GM19035 (cell line): ENCODE measurements around the gene FAT2.
"Not testable (repeated sequence)": the region's sequence is repeated elsewhere in the genome, so short reads cannot be mapped to it uniquely, and the experiment has no call there.

Experiments
- ATAC-seq: cut with Tn5 transposase; IDR thresholded peaks from one replicate; pipeline ENCODE4 v1.9.1; 2021; ENCODE audit not compliant: unreplicated experiment

Gene FAT2

DNA sequence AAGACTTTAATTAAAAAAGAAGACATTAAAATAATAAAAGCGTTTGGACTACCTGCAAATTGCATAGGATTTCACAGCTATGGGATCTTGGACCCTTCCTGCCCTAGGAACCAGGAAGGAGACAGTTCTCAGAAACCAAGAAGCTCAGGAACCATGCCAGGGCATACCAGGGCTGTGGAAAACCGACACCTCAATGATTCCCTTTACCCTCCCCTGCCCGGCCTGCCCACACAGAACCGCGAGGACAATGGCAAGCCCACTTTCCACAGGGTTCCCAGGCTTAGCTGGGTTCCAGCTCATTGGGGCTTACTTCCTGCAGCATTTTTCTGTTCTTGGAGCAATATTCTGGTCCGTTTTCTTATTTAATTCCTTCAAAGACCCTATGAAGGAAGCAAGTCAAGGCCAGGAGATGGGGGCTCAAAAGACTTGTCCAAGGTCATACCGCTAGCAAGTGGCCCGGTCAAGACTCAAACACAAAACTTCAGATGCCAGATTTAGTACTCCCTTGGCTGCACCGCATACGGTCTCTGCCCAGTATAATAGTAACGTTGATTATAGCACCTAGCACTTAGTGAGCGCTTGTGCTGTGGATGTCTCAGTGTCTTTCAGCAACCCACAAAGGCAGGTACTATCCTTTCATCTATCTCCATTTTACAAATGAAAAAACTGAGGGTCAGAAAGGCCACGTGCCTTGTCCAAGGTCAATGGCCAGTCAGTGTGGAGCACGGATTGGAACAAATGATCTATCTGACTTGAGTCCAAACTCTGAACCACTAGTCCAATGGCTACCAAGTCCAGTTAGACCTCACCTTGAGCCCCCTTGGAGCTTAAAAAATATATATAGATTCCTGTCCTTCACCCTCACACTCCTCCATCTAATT lies 6.8 kb downstream of the FAT2 start:
- ATAC-seq = no peak

- no peak for ATAC-seq
These were observed 9.1 kb downstream of the FAT2 start for GRCh38 chr5:151581812-151582583.

DNA sequence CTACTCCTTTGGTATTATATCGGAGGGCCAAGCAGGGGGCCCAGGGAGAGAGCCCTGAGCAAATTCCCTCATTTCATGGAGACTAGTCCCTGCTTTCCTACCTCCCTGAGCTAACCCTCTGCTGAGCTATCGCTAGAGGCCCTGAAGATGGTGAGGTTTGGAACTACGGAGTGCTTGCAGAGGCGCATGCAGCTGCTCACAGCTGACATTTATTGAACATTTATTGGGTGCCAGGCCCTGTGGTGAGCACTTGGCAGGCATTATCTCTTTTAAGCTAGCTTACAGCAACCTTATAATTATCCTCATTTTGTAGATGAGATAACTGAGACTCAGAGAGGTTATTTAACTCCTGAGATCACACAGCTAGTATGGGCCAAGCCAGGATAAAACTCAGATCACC lies 9.8 kb downstream of the FAT2 start:
- ATAC-seq = no peak

GRCh38 chr5:151580858-151581257 lies 10.3 kb downstream of the FAT2 start:
- no peak for ATAC-seq

- no peak for ATAC-seq
These were observed 10.9 kb downstream of the FAT2 start for GRCh38 chr5:151580239-151580638.

DNA sequence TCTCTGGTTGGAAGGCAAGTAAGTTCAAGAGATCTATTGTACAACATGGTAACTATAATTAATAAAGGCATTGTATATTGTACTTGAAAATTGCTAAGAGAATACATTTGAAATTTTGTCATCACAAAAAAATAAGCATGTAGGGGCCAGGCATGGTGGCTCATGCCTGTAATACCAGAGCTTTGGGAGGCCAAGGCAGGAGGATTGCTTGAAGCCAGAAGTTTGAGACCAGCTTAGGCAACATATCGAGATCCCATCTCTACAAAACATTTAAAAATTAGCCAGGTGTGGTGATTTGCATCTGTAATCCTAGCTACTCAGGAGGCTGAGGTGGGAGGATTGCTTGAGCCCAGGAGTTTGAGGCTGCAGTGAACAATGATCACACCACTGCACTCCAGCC lies 12.0 kb downstream of the FAT2 start:
- ATAC-seq = not testable (repeated sequence)

DNA sequence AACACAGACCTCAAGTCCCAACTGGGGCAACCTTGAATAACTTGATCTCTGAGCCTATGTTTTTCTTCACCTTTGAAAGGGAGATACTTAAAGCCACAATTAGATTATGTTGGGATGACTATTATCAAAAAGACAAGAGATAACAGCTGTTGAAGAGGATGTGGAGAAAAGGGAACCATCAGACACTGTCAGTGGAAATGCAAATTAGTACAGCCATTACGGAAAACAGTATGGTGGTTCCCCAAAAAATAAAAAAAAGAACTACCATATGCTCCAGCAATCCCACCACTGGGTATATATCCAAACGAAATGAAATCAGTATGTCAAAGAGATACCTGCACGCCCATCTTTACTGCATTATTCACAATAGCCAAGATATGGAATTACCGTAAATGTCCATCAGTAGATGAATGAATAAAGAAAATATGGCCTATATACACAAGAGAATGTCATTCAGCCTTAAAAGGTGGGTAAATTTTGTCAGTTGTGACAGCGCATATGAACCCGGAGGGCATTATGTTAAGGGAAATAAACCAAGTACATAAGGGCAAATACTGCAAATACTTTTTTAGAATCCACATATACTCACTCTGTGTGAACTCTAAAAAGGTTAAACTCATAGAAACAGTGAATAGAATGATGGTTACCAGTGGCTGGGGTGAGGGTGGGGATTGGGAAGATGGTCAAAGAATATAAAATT lies 12.7 kb downstream of the FAT2 start:
- no peak for ATAC-seq

DNA sequence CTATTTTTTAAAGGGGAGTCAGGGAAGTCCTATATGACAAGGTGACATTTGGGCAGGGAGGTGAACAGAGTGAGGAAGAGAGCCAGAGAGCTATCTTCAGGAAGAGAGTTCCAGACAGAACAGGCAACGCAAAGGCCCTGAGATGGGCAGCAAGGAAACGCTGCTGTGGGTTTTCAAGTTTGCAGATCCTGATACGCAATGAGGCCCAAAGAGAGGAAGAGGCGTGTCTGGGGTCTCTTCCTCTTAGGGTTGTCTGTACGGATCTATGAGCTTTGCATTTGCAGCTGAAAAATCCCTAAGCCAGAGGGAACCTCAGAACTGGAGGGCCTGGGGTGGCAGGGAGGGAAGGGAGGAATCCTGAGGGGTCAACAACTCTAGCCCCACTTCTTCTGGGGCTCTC lies 13.6 kb downstream of the FAT2 start:
- no peak for ATAC-seq

DNA sequence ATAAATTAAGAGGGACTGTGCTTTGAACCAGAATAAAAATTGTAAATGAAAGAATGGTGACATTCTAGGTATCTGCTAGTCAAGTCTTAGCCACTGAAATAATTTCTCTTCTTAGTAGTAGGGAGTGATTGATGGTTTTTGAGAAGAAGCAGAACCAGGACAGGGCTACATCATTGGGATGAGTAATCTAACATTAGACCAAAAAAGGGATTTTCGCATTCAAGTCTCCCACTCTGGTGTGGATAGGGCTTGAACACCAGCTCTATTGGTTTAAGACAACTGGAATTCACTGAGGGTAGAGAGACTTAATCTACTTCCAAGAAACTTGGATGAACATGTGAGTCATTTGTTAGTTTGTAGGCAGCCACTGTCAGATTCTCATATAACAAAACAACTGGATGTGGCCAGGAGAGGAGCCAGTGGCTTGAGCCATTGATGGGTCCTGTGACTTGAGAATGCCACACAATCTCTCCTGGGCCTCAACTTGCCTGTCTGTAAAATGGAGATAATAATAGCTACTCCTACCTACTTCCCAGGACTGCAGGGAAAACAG lies 16.6 kb downstream of the FAT2 start:
- ATAC-seq = no peak

- ATAC-seq = no peak
These were observed 18.3 kb downstream of the FAT2 start for GRCh38 chr5:151572657-151573368.

DNA sequence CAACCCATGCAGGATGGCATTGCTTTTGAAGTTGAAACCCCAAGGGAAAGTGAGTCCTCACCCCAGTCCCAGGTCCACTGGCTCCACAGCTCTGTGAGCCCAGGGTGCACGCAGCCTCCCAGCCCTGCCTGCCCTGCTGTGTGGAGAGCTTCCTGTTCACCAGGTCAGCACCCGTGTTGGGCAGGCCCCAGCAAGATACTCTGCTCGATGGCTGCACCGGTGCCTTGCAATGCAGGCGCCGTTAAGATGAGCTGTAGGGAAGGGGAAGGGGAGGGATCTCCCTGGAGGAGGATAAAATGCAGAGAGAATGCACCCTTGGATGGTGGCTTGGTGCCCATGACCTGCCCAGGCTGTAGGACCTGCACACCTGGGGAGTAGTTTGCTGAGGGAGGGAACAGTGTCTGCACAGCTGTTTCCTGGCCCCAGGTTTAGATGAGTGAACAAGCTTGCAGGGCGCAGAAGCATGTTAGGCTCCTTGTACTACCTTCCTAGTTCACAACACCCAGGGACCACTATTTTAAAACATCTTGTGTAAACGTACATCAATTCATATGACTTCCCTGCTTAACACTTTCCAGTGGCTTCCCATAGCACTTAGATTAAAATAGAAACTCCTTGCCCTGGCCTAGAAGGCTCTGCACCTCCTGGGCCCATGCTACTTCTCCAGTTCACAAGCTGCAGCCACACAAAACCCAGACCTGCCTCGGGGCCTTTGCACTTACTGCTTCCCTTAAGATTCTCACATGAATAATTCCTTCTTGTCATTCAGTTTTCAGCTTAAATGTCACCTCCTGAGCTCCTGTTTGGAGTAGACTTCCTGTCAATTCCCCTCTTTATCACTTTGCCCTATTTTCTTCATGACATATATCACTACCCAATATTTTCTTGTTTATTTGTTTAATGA lies 19.6 kb downstream of the FAT2 start:
- ATAC-seq = no peak

DNA sequence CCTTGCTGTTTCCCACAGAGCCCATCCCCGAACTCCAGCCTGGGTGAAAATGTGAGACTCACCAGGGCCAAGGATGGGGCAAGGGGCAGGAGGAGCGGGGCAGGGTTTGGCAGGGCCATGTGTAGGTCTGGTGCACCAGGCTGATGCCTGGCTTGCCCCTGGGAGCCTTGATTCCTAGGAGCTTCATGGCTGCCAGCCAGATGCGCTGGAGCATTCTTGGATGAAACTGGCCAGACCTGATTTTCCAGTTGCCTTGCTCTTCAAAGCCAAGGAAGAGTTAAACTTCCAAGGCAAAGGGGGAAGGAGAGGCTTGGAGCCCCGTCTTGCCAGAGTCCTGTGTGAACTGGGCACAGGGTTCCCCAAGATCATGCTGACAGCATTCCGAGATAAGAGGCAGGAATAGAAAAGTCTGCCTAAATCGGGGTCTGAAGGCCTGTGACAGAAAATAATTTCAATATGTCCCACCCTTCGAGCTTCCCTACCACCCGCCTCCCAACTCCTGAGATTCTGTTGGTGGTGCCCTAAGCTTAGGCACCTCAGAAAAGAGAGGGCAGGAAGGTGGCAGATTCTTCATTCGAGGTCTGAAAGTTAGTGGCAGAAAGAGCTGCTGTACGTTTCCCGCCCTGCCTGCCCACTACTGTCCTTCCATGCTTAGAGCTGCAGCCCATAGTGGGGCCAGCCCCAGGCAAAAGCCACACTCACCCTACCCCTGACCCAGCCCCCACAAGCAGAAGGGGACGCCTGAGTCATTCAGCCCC lies 20.4 kb downstream of the FAT2 start:
- no peak for ATAC-seq

DNA sequence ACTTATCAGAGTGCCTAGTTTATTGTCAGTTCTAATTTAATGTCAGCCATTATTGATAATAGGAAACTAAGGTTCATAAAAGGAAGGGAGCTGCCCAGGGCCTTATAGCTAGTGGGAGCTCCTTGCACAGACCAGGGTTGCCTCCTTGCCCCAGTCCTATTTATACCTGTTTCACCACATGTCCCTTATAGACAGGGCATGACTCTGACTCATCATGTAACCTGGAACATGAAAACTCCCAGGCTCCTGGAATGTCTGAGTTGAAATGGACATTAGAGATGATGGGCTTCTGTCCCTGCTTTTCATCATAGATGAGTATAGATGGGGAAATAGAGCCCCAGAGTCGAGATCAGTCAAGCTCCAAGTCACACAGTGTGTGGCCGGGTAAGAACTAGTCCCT lies 21.1 kb downstream of the FAT2 start:
- ATAC-seq = no peak

DNA sequence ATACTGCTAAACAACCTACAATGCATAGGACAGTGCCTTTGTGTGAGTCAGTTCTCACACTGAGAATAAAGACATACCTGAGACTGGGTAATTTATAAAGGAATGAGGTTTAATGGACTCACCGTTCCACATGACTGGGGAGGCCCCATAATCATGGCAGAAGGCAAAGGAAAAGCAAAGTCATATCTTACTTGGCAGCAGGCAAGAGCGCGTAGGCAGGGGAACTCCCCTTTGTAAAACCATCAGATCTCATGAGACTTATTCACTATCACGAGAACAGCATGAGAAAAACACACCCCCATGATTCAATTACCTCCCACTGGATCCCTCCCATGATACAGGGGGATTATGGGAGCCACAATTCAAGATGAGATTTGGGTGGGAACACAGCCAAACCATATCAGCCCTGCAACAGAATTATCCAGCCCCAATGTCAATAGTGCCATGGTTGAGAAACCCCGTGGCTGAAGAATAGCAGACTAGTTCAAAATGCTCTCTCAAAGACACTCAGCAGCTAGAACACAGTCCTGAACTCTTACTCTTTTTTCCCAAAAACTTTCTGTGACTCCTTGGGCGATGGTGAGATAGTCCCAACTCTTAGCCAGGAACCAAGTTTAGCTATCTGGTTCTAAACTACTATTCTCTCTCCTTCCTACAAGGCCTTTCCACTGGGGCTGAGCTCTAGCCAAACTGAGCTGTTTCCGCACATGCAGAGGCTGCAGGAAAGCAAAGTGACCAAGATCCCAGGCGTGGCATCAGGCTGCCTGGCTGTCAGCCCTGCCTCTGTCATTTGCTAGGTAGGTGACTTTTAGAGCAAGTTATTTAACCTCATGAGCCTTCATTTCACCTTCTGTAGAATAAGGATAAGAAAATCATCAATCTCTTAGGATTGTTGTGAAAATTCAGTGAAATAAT lies 21.7 kb downstream of the FAT2 start:
- peak; percentile 56 for ATAC-seq

- ATAC-seq = no peak
These were observed 23.1 kb downstream of the FAT2 start for GRCh38 chr5:151568036-151568435.

DNA sequence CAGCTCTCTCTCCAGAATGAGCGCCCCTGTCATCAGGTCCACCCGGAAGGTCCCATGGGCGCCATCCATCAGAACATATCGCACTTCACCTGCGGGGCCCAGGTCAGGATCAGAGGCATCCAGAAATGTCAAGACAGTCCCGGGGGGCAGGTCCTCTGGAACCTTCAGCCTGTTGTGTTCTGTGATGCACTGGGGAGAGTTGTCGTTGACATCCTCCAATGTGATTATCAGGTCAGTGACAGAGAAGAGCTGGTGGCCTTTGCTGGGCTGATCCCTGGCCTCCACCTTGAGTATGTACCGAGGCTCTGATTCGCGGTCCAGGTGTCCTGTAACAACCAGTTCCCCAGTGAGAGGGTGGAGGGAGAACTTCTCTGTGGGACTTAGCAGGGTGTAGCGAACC lies 25.2 kb downstream of the FAT2 start:
- ATAC-seq = no peak

- ATAC-seq = no peak
These were observed 29.0 kb downstream of the FAT2 start for GRCh38 chr5:151562019-151562707.
